Osteoblast (primary cell): Measurements from ENCODE around the gene ALDH5A1. TPM values are rescaled to one million over a fixed set of nuclear protein-coding genes. Genes with fewer than 3 reads are reported as not detected.

Source experiments
- DNase-seq: peaks from one replicate; pipeline ENCODE4 v3.0.0; 2011; ENCODE audit warnings: low spot score, mixed read lengths; ENCODE audit not compliant: insufficient read length; ENCODE audit errors: missing footprints
- H2AFZ ChIP-seq: 2 replicates; pipeline ENCODE4 v1.6.0; 2011; ENCODE audit warnings: mild to moderate bottlenecking, low read length
- H3K27ac ChIP-seq: 2 replicates; pipeline ENCODE4 v1.5.1; 2011; ENCODE audit warnings: mild to moderate bottlenecking, low read depth, low read length, moderate library complexity
- H3K27me3 ChIP-seq: 2 replicates; pipeline ENCODE4 v1.6.0; 2012; ENCODE audit warnings: mild to moderate bottlenecking, control low read depth, inconsistent platforms, low read length, moderate library complexity; ENCODE audit not compliant: insufficient read depth
- H3K36me3 ChIP-seq: 2 replicates; pipeline ENCODE4 v1.5.1; 2011; ENCODE audit warnings: mild to moderate bottlenecking, low read length, control low read depth, moderate library complexity; ENCODE audit not compliant: insufficient read depth
- H3K4me1 ChIP-seq: 2 replicates; pipeline ENCODE4 v1.5.1; 2011; ENCODE audit warnings: mild to moderate bottlenecking, low read length, control low read depth, moderate library complexity; ENCODE audit not compliant: insufficient read depth
- H3K4me2 ChIP-seq: 2 replicates; pipeline ENCODE4 v1.6.0; 2011; ENCODE audit warnings: mild to moderate bottlenecking, low read length; ENCODE audit not compliant: insufficient read depth
- H3K4me3 ChIP-seq: fragments of 200-600 bp; sonication (generic); 3 replicates; pipeline ENCODE4 v1.5.1; 2012; ENCODE audit warnings: mild to moderate bottlenecking, low read length, inconsistent platforms; ENCODE audit not compliant: insufficient read depth
- H3K79me2 ChIP-seq: 2 replicates; pipeline ENCODE4 v1.6.0; 2012; ENCODE audit warnings: mild to moderate bottlenecking, low read length, control low read depth, inconsistent platforms; ENCODE audit not compliant: insufficient read depth
- H3K9me3 ChIP-seq: 2 replicates; pipeline ENCODE4 v1.5.1; 2011; ENCODE audit warnings: low read depth, low read length, control low read depth
- H4K20me1 ChIP-seq: 2 replicates; pipeline ENCODE4 v1.6.0; 2012; ENCODE audit warnings: mild to moderate bottlenecking, low read length, control low read depth; ENCODE audit not compliant: insufficient read depth
- CTCF ChIP-seq: IDR thresholded peaks from 2 replicates; pipeline ENCODE4 v1.5.1; 2011; ENCODE audit warnings: mild to moderate bottlenecking, low read depth, low read length, moderate library complexity; ENCODE audit errors: extremely low read depth
- total RNA-seq: library from RNA; depleted of rRNA; stranded (reverse); fragments of >200 nt; gene quantifications from 2 replicates; pipeline ENCODE4 v1.2.3, GENCODE V29; 2012

ALDH5A1 gene
- total RNA-seq, 1 donor = 2.2 TPM

- no peaks in the 10 kb centered on the region for H3K79me2 ChIP-seq
- no peak overlapping the region for H2AFZ ChIP-seq
- no peaks in the 10 kb centered on the region for H3K4me1 ChIP-seq
- no peak overlapping the region for H3K4me2 ChIP-seq
- H4K20me1 ChIP-seq = no peaks in the 10 kb centered on the region
- H3K4me3 ChIP-seq = no peak overlapping the region
- TF ChIP-seq CTCF = no peak
- DNase-seq = no peak
- H3K27ac ChIP-seq = no peak overlapping the region
- H3K27me3 ChIP-seq = no peaks in the 10 kb centered on the region
- no peaks in the 10 kb centered on the region for H3K36me3 ChIP-seq
- H3K9me3 ChIP-seq = no peaks in the 10 kb centered on the region
Observed at GRCh38 chr6:24484657-24485323, 10.0 kb upstream of the ALDH5A1 start.

GRCh38 chr6:24486065-24486464 is 8.7 kb upstream of the ALDH5A1 start:
- DNase-seq = no peak
- H3K36me3 ChIP-seq = no peaks in the 10 kb centered on the region
- TF ChIP-seq CTCF = no peak
- H3K4me2 ChIP-seq = no peak overlapping the region
- H3K9me3 ChIP-seq = no peaks in the 10 kb centered on the region
- no peaks in the 10 kb centered on the region for H3K4me1 ChIP-seq
- no peaks in the 10 kb centered on the region for H4K20me1 ChIP-seq
- H3K27me3 ChIP-seq = no peaks in the 10 kb centered on the region
- H3K4me3 ChIP-seq = no peak overlapping the region
- H3K79me2 ChIP-seq = no peaks in the 10 kb centered on the region
- no peak overlapping the region for H3K27ac ChIP-seq
- no peak overlapping the region for H2AFZ ChIP-seq

- Histone ChIP-seq H3K27me3 (peaks cover 6% of the 10 kb centered on the region), H3K4me3 (no peak within 1 kb of the TSS), H4K20me1 (no peaks in the 10 kb centered on the region), H3K36me3 (no peaks in the 10 kb centered on the region), H3K27ac (no peak within 1 kb of the TSS), H3K79me2 (no peaks in the 10 kb centered on the region), H2AFZ (no peak within 1 kb of the TSS), H3K4me1 (no peaks in the 10 kb centered on the region), H3K4me2 (no peak within 1 kb of the TSS), H3K9me3 (no peaks in the 10 kb centered on the region)
- no peak for TF ChIP-seq CTCF
- DNase-seq = no peak
Observed at GRCh38 chr6:24489470-24489869, 5.3 kb upstream of the ALDH5A1 start, which contains the start of gene GPLD1. Gene GPLD1 (minus strand): TSS chr6:24489578. CDS start chr6:24489511, 67 bp downstream.

- Histone ChIP-seq H4K20me1 (no peaks in the 10 kb centered on the region), H3K4me2 (no peak overlapping the region), H3K27ac (no peak overlapping the region), H3K4me3 (no peak overlapping the region), H3K79me2 (no peaks in the 10 kb centered on the region), H3K4me1 (no peaks in the 10 kb centered on the region), H2AFZ (no peak overlapping the region), H3K36me3 (no peaks in the 10 kb centered on the region), H3K27me3 (peaks cover 6% of the 10 kb centered on the region), H3K9me3 (no peaks in the 10 kb centered on the region)
- DNase-seq = no peak
- TF ChIP-seq CTCF = no peak
Observed at GRCh38 chr6:24489881-24490280, 4.9 kb upstream of the ALDH5A1 start.
